Keratinocyte (primary cell): ENCODE results near the gene SAMD4A. TPM values are rescaled to one million over a fixed set of nuclear protein-coding genes. Genes with fewer than 3 reads are reported as not detected.

Experiments used
- DNase-seq: peaks from one replicate; pipeline ENCODE4 v3.0.0-alpha.2; 2011; ENCODE audit warnings: low read depth, missing footprints, low spot score
- FAIRE-seq: peaks from 2 replicates; lab custom pipeline; 2011; peaks lifted over from hg19 to GRCh38; lab: Jason Lieb, UNC
- H2AFZ ChIP-seq: 2 replicates; pipeline ENCODE4 v1.6.0; 2012; ENCODE audit warnings: low read length, control low read depth, inconsistent platforms; ENCODE audit not compliant: control insufficient read depth
- H3K27ac ChIP-seq: 2 replicates; pipeline ENCODE4 v1.5.1; 2011; ENCODE audit warnings: low read length; ENCODE audit not compliant: control insufficient read depth, insufficient read depth
- H3K27me3 ChIP-seq: 3 replicates; pipeline ENCODE4 v1.6.0; 2011; ENCODE audit warnings: low read length; ENCODE audit not compliant: control insufficient read depth, insufficient read depth; ENCODE audit errors: extremely low read depth
- H3K36me3 ChIP-seq, 2 experiments: 2 replicates in 1 of 2; 3 replicates in 1 of 2; pipeline ENCODE4 v1.5.1; 2011; ENCODE audit warnings: low read length in 2 of 2, mild to moderate bottlenecking in 1 of 2; ENCODE audit not compliant: control insufficient read depth in 2 of 2, insufficient read depth in 2 of 2; ENCODE audit errors: extremely low read depth in 1 of 2
- H3K4me1 ChIP-seq: 3 replicates; pipeline ENCODE4 v1.5.1; 2011; ENCODE audit warnings: low read length; ENCODE audit not compliant: control insufficient read depth, insufficient read depth; ENCODE audit errors: extremely low read depth
- H3K4me2 ChIP-seq: 3 replicates; pipeline ENCODE4 v1.6.0; 2011; ENCODE audit warnings: low read depth, low read length; ENCODE audit not compliant: control insufficient read depth, insufficient read depth; ENCODE audit errors: extremely low read depth
- H3K4me3 ChIP-seq, 3 experiments: fragments of 200-600 bp in 1 of 3; sonication (generic) in 1 of 3; 2 replicates in 2 of 3; 3 replicates in 1 of 3; pipeline ENCODE4 v1.5.1; 2011 to 2016; ENCODE audit warnings: low read length in 3 of 3, mild to moderate bottlenecking in 3 of 3, control low read depth in 2 of 3, inconsistent platforms in 1 of 3, low read depth in 1 of 3, mixed read lengths in 1 of 3, mixed run types in 1 of 3, moderate library complexity in 1 of 3; ENCODE audit not compliant: control insufficient read depth in 2 of 3, insufficient read depth in 2 of 3; ENCODE audit errors: extremely low read depth in 1 of 3
- H3K79me2 ChIP-seq: 2 replicates; pipeline ENCODE4 v1.6.0; 2012; ENCODE audit warnings: low read length; ENCODE audit not compliant: control insufficient read depth, insufficient read depth
- H3K9ac ChIP-seq: 3 replicates; pipeline ENCODE4 v1.6.0; 2011; ENCODE audit warnings: low read length; ENCODE audit not compliant: control insufficient read depth, insufficient read depth; ENCODE audit errors: extremely low read depth
- H3K9me1 ChIP-seq: 3 replicates; pipeline ENCODE4 v1.6.0; 2011; ENCODE audit warnings: low read length; ENCODE audit not compliant: control insufficient read depth, insufficient read depth; ENCODE audit errors: extremely low read depth
- H3K9me3 ChIP-seq: 2 replicates; pipeline ENCODE4 v1.5.1; 2012; ENCODE audit warnings: low read depth, low read length; ENCODE audit not compliant: control insufficient read depth
- H4K20me1 ChIP-seq: 3 replicates; pipeline ENCODE4 v1.6.0; 2011; ENCODE audit warnings: low read length; ENCODE audit not compliant: control insufficient read depth, insufficient read depth; ENCODE audit errors: extremely low read depth
- EZH2 ChIP-seq: IDR thresholded peaks from one replicate; pipeline ENCODE4 v1.6.1; 2012; ENCODE audit warnings: inconsistent platforms, mild to moderate bottlenecking, low read length, moderate library complexity
- dilution Hi-C: fragments of 300-500 bp; cut with MboI; formaldehyde crosslinking; loops from one replicate; pipeline ENCODE4 v1.7.0; 2020; ENCODE audit warnings: low sequenced_read_pairs; ENCODE audit not compliant: extremely low pct_ligation_motif_present
- polyA plus RNA-seq, 5 experiments: library from polyadenylated mRNA; depleted of rRNA in 3 of 5; stranded (reverse) in 3 of 5; stranded (forward) in 1 of 5; unstranded in 1 of 5; fragments of >200 nt; gene quantifications; 1 replicate in 1 of 5; 2 replicates in 3 of 5; 3 replicates in 1 of 5; pipeline versions ENCODE4 v1.2.1 to v1.2.3, GENCODE V29; 2011 to 2012; ENCODE audit warnings: missing spikeins in 2 of 5, low read depth in 1 of 5, low replicate concordance in 1 of 5
- TF ChIP-seq, protein P1 (sequence below), 3 experiments: IDR thresholded peaks in 1 of 3; conservative IDR thresholded peaks in 1 of 3; optimal IDR thresholded peaks in 1 of 3; 2 replicates in 2 of 3; 3 replicates in 1 of 3; pipeline versions ENCODE3 to v1.5.1; 2011; ENCODE audit warnings: low read length in 3 of 3, mild to moderate bottlenecking in 3 of 3, moderate library complexity in 2 of 3, control low read depth in 1 of 3, inconsistent platforms in 1 of 3; ENCODE audit not compliant: insufficient read depth in 2 of 3; ENCODE audit errors: extremely low read depth in 1 of 3

The SAMD4A gene
- polyA plus RNA-seq, 1 donor (not counting 4 experiments of a cell fraction or from before 2014, with no cell fraction given) = 16.2 TPM

DNA sequence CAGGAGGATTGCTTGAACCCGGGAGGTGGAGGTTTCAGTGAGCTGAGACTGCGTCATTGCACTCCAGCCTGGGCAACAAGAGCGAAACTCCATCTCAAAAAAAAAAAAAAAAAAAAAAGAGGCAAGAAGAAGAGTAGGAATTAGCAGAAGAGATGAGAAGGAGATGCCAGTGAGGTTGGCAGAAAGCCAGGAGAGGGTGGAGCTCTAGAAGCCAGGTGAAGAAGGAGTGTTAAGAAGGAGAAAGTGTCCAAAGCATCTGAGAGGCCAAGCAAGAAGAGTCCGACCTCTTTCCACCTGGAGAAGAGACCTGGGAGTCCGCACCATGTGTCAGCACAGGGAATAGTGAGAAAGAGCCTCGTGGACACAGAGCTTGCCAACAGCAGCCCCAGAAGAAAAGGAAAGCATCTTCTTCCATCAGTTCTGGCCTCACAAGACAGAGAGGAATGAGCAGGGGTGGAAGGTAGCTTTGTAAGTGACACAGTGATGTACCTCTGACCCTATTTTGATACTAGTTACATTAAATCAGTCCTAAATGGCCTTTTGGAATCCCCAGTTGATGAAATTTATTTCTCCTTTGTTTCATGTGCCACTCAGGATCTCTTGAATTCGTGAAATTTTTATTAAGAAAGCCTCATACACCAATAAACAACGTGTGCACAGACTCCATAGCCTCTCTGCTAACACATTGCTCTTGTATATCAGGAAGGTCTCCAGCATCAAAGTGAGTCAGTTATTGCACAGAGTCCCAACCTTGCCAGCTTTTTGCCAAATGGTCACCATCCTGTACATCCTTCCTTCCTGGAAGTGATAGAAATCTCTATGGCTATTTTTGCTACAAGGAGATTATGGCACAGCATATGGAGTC, 70.6 kb downstream of the SAMD4A start:
- peak overlapping the region; percentile 58 for H3K27ac ChIP-seq
- peak; percentile 46 for FAIRE-seq
- H3K4me3 ChIP-seq = peak overlapping the region in 1 of 3 experiments; percentile 15
- peak overlapping the region; percentile 24 for H3K9ac ChIP-seq
- H3K36me3 ChIP-seq = no peaks in the 10 kb centered on the region
- H2AFZ ChIP-seq = no peak overlapping the region
- H3K79me2 ChIP-seq = peaks cover 44% of the 10 kb centered on the region
- H3K4me2 ChIP-seq = peak overlapping the region; percentile 59
- H4K20me1 ChIP-seq = no peaks in the 10 kb centered on the region
- no peak for DNase-seq
- H3K9me1 ChIP-seq = no peaks in the 10 kb centered on the region
- dilution Hi-C loops = no loop called here
- H3K27me3 ChIP-seq = no peaks in the 10 kb centered on the region
- peaks cover 24% of the 10 kb centered on the region for H3K4me1 ChIP-seq
- no peak for TF ChIP-seq EZH2
- TF ChIP-seq, protein P1, sequence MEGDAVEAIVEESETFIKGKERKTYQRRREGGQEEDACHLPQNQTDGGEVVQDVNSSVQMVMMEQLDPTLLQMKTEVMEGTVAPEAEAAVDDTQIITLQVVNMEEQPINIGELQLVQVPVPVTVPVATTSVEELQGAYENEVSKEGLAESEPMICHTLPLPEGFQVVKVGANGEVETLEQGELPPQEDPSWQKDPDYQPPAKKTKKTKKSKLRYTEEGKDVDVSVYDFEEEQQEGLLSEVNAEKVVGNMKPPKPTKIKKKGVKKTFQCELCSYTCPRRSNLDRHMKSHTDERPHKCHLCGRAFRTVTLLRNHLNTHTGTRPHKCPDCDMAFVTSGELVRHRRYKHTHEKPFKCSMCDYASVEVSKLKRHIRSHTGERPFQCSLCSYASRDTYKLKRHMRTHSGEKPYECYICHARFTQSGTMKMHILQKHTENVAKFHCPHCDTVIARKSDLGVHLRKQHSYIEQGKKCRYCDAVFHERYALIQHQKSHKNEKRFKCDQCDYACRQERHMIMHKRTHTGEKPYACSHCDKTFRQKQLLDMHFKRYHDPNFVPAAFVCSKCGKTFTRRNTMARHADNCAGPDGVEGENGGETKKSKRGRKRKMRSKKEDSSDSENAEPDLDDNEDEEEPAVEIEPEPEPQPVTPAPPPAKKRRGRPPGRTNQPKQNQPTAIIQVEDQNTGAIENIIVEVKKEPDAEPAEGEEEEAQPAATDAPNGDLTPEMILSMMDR (optimal IDR thresholded peaks at IDR 0.05 in 1 of 3, IDR thresholded peaks at IDR 0.05 in 1 of 3, conservative IDR thresholded peaks at IDR 0.05 in 1 of 3; ENCODE audit: extremely low read depth in 1 of 3, insufficient read depth in 2 of 3, low read length in 3 of 3) = no peak
- H3K9me3 ChIP-seq = no peaks in the 10 kb centered on the region

DNA sequence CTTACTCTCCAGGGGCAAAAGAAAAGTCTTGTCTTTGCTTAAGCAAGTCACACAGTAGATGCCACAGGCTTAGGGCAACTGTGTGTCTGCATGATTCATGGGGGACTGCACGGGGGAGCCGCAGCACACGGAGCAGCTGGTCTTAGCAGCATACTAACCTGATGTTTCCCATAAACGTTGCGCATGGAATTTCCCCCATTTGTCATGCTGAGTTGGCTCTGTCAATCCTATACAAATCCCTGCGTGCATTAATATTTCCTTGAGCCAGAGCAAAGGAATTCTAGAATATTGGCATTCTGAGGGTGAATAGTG, 71.2 kb downstream of the SAMD4A start:
- Histone ChIP-seq H3K27me3 (no peaks in the 10 kb centered on the region), H3K4me1 (peaks cover 24% of the 10 kb centered on the region), H3K4me2 (peak overlapping the region; percentile 59), H3K79me2 (peaks cover 43% of the 10 kb centered on the region), H3K4me3 (peak overlapping the region in 1 of 3 experiments; percentile 15), H4K20me1 (no peaks in the 10 kb centered on the region), H3K9me1 (no peaks in the 10 kb centered on the region), H3K27ac (peak overlapping the region; percentile 58), H3K9me3 (no peaks in the 10 kb centered on the region), H2AFZ (no peak overlapping the region), H3K9ac (peak overlapping the region; percentile 24), H3K36me3 (no peaks in the 10 kb centered on the region)
- DNase-seq (peak; percentile 33), FAIRE-seq (peak; percentile 48)
- dilution Hi-C loops = no loop called here
- TF ChIP-seq, protein P1 (optimal IDR thresholded peaks at IDR 0.05 in 1 of 3, IDR thresholded peaks at IDR 0.05 in 1 of 3, conservative IDR thresholded peaks at IDR 0.05 in 1 of 3; ENCODE audit: extremely low read depth in 1 of 3, insufficient read depth in 2 of 3, low read length in 3 of 3) = no peak
- no peak for TF ChIP-seq EZH2
